CD14-positive monocyte (primary cell): Measurements from ENCODE around the gene ILDR2. TPM values are rescaled to one million over a fixed set of nuclear protein-coding genes. Genes with fewer than 3 reads are reported as not detected.

Experiments
- DNase-seq, 3 donors: peaks; one replicate each; pipeline ENCODE4 v3.0.0-alpha.2; 2011 to 2022
- H2AFZ ChIP-seq: 2 replicates; pipeline ENCODE4 v1.6.0; 2012; ENCODE audit warnings: mild to moderate bottlenecking, low read depth, low read length, inconsistent platforms; ENCODE audit not compliant: insufficient read depth, poor library complexity, severe bottlenecking
- H3K27ac ChIP-seq, 2 donors: 1 replicate in 1 of 2; 2 replicates in 1 of 2; pipeline ENCODE4 v1.5.1; 2012 to 2013; ENCODE audit warnings: low read length in 2 of 2, control low read depth in 1 of 2, inconsistent platforms in 1 of 2, low read depth in 1 of 2, mild to moderate bottlenecking in 1 of 2
- H3K27me3 ChIP-seq, 2 donors: one replicate each; pipeline versions ENCODE4 v1.6.0 to v1.6.1; 2011 to 2013; ENCODE audit warnings: low read length in 2 of 2; ENCODE audit not compliant: control insufficient read depth in 2 of 2, insufficient read depth in 2 of 2
- H3K36me3 ChIP-seq, 2 donors: replicated peaks in 1 of 2; 1 replicate in 1 of 2; 2 replicates in 1 of 2; pipeline versions ENCODE4 v1.5.1 to v1.6.1; 2012 to 2013; ENCODE audit warnings: low read length in 2 of 2, control low read depth in 1 of 2, inconsistent platforms in 1 of 2, mild to moderate bottlenecking in 1 of 2; ENCODE audit not compliant: insufficient read depth in 2 of 2, control insufficient read depth in 1 of 2
- H3K4me1 ChIP-seq, 2 donors: 1 replicate in 1 of 2; 2 replicates in 1 of 2; pipeline versions ENCODE4 v1.5.1 to v1.6.1; 2012 to 2013; ENCODE audit warnings: low read length in 2 of 2, control low read depth in 1 of 2, inconsistent platforms in 1 of 2, mild to moderate bottlenecking in 1 of 2, moderate library complexity in 1 of 2; ENCODE audit not compliant: insufficient read depth in 2 of 2, control insufficient read depth in 1 of 2
- H3K4me2 ChIP-seq: replicated peaks from 2 replicates; pipeline ENCODE3; 2012; ENCODE audit warnings: low read length, moderate library complexity, mild to moderate bottlenecking; ENCODE audit not compliant: poor library complexity, severe bottlenecking; ENCODE audit errors: extremely low read depth
- H3K4me3 ChIP-seq, 3 experiments: fragments of 200-600 bp in 1 of 3; sonication (generic) in 1 of 3; replicated peaks in 1 of 3; 1 replicate in 2 of 3; 2 replicates in 1 of 3; pipeline ENCODE4 v1.5.1; 2011 to 2013; ENCODE audit warnings: low read length in 3 of 3, mild to moderate bottlenecking in 3 of 3, control low read depth in 2 of 3, low read depth in 2 of 3, inconsistent platforms in 1 of 3, moderate library complexity in 1 of 3
- H3K79me2 ChIP-seq: 2 replicates; pipeline ENCODE4 v1.6.0; 2012; ENCODE audit warnings: mild to moderate bottlenecking, control low read depth, inconsistent platforms, low read length, moderate library complexity; ENCODE audit not compliant: insufficient read depth
- H3K9ac ChIP-seq: 2 replicates; pipeline ENCODE4 v1.6.0; 2017; ENCODE audit warnings: low read length, mild to moderate bottlenecking; ENCODE audit not compliant: insufficient read depth, poor library complexity, severe bottlenecking
- H3K9me3 ChIP-seq, 2 donors: replicated peaks in 1 of 2; 1 replicate in 1 of 2; 2 replicates in 1 of 2; pipeline versions ENCODE4 v1.5.1 to v1.6.1; 2012 to 2013; ENCODE audit warnings: low read length in 2 of 2, control low read depth in 1 of 2; ENCODE audit not compliant: control insufficient read depth in 1 of 2, insufficient read depth in 1 of 2
- H4K20me1 ChIP-seq: 2 replicates; pipeline ENCODE4 v1.6.0; 2012; ENCODE audit warnings: mild to moderate bottlenecking, low read length, control low read depth, moderate library complexity; ENCODE audit not compliant: insufficient read depth
- H3K27ac Mint-ChIP-seq, 7 donors: one replicate each; pipeline ENCODE4 v1.8.0; 2020; ENCODE audit warnings: mild to moderate bottlenecking in 7 of 7, mixed read lengths in 7 of 7, moderate library complexity in 6 of 7, inconsistent platforms in 2 of 7
- H3K27me3 Mint-ChIP-seq, 3 donors: one replicate each; pipeline ENCODE4 v1.8.0; 2021 to 2022; ENCODE audit warnings: low read depth in 3 of 3, mild to moderate bottlenecking in 3 of 3, mixed read lengths in 3 of 3, moderate library complexity in 3 of 3, inconsistent platforms in 1 of 3
- H3K36me3 Mint-ChIP-seq, 2 donors: one replicate each; pipeline ENCODE4 v1.8.0; 2020; ENCODE audit warnings: mixed read lengths in 2 of 2, inconsistent platforms in 1 of 2, mild to moderate bottlenecking in 1 of 2
- H3K4me1 Mint-ChIP-seq: one replicate; pipeline ENCODE4 v1.8.0; 2020; ENCODE audit warnings: mild to moderate bottlenecking, mixed read lengths
- H3K4me3 Mint-ChIP-seq, 2 donors: one replicate each; pipeline ENCODE4 v1.8.0; 2020; ENCODE audit warnings: mild to moderate bottlenecking in 2 of 2, mixed read lengths in 2 of 2, moderate library complexity in 1 of 2
- H3K9me3 Mint-ChIP-seq, 7 donors: one replicate each; pipeline ENCODE4 v1.8.0; 2020 to 2022; ENCODE audit warnings: mixed read lengths in 7 of 7, mild to moderate bottlenecking in 6 of 7, moderate library complexity in 6 of 7, inconsistent platforms in 2 of 7
- CTCF ChIP-seq: fragments of 200-600 bp; IDR thresholded peaks from one replicate; pipeline ENCODE4 v1.8.0; 2022; ENCODE audit warnings: antibody characterized with exemption, mild to moderate bottlenecking
- WGBS: methylation state at CpG from one replicate; pipeline ENCODE4 v1.1.5; 2013; ENCODE audit warnings: missing lambda C conversion rate; ENCODE audit not compliant: insufficient coverage; 5-methylcytosine and 5-hydroxymethylcytosine counted together
- intact Hi-C, 2 donors: fragments of 100-400 bp; cut with micrococcal nuclease; formaldehyde crosslinking; loops; one replicate each; pipeline versions ENCODE4 v1.15.0 to v1.15.1; 2023
- polyA plus RNA-seq, 3 donors: library from polyadenylated mRNA; depleted of rRNA in 1 of 3; unstranded in 2 of 3; stranded (reverse) in 1 of 3; fragments of 300-500 nt in 2 of 3; fragments of >200 nt in 1 of 3; fragmentation: Illumina TruSeq in 2 of 3; gene quantifications; 1 replicate in 2 of 3; 2 replicates in 1 of 3; pipeline ENCODE4 v1.2.3, GENCODE V29; 2012 to 2021

ILDR2 gene
- polyA plus RNA-seq, 3 donors: not detected

DNA sequence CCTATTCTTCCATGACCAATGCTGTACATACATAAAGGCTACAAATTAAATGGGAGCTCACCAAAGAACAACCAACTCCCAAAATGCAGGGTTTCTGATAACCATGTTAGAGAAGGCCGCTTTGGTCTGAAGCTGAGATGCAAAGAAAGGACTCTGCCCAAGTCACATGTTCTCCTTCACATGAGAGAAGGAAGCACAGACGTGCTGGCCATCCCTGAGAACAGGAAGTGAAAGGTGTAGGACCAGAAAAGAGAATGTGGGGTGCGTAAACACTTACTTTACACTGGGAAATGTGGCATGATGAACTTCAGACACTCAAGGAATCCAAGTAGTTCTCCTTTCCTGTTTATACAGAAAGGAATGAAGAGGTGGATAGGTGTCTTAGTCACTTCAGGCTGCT is 67.6 kb downstream of the ILDR2 start:
- Histone ChIP-seq H4K20me1 (no peaks in the 10 kb centered on the region), H3K36me3 (no peaks in the 10 kb centered on the region), H3K27me3 (no peaks in the 10 kb centered on the region), H2AFZ (no peak overlapping the region), H3K27ac (no peak overlapping the region), H3K9ac (no peak overlapping the region), H3K4me2 (no peak overlapping the region), H3K4me3 (no peak overlapping the region), H3K9me3 (no peaks in the 10 kb centered on the region), H3K4me1 (peaks cover 11 to 15% of the 10 kb centered on the region in 2 donors), H3K79me2 (no peaks in the 10 kb centered on the region)
- peaks cover 0 to 3% of the 10 kb centered on the region in 2 donors for H3K36me3 Mint-ChIP-seq
- H3K4me1 Mint-ChIP-seq: peaks cover 17% of the 10 kb centered on the region
- peak overlapping the region in 1 of 7 donors; percentile 38 for H3K27ac Mint-ChIP-seq
- no peak overlapping the region for H3K4me3 Mint-ChIP-seq
- WGBS: no CpG with 5 or more reads among the region's 3 CpGs
- peaks cover 0 to 1% (median 1%) of the 10 kb centered on the region in 3 donors for H3K27me3 Mint-ChIP-seq
- H3K9me3 Mint-ChIP-seq: peaks cover 0 to 9% (median 2%) of the 10 kb centered on the region in 7 donors
- DNase-seq: peak; percentile 10 to 44 (median 27)
- intact Hi-C loops: no loop called here
- TF ChIP-seq CTCF: no peak

DNA sequence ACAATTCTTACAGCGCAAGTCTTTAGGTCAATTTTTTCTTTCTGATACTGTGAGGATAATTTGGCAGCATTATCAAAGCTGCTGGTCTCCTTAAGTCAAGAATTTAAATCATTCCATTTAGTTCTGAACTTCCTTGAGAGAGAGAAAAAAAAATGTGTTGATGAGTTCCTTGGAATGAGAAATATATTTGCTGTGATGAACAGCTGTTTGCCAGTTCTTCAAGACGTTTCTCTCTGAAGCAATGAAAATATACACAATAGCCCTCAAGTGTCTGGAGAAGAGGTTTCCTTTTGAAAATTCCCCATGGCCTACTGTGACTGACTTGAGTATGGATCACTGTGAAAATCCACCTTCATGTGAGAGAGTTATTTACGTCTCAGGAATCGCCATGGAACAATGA is 68.3 kb downstream of the ILDR2 start:
- Mint-ChIP-seq H3K9me3 (peaks cover 0 to 11% (median 4%) of the 10 kb centered on the region in 7 donors), H3K36me3 (peaks cover 0 to 3% of the 10 kb centered on the region in 2 donors), H3K27me3 (peaks cover 0 to 1% (median 1%) of the 10 kb centered on the region in 3 donors), H3K4me1 (peaks cover 24% of the 10 kb centered on the region), H3K27ac (no peak overlapping the region), H3K4me3 (no peak overlapping the region)
- DNase-seq: no peak
- Histone ChIP-seq H3K27ac (no peak overlapping the region), H3K4me1 (peaks cover 16 to 21% of the 10 kb centered on the region in 2 donors), H3K4me3 (no peak overlapping the region), H2AFZ (no peak overlapping the region), H3K27me3 (no peaks in the 10 kb centered on the region), H3K36me3 (no peaks in the 10 kb centered on the region), H3K4me2 (no peak overlapping the region), H3K79me2 (no peaks in the 10 kb centered on the region), H3K9me3 (no peaks in the 10 kb centered on the region), H3K9ac (no peak overlapping the region), H4K20me1 (no peaks in the 10 kb centered on the region)
- intact Hi-C loops: no loop called here
- TF ChIP-seq CTCF: no peak
- WGBS: no CpG with 5 or more reads among the region's 4 CpGs
